Forelimb muscle (tissue), 1 donor: ENCODE data around the gene ZMYND11. TPM values are rescaled to one million over a fixed set of nuclear protein-coding genes. Genes with fewer than 3 reads are reported as not detected.

Source experiments
- DNase-seq: peaks from one replicate; pipeline ENCODE4 v3.0.0-alpha.2; 2013; ENCODE audit warnings: low read depth
- polyA plus RNA-seq: library from polyadenylated mRNA; unstranded; fragments of 120-200 nt; gene quantifications from one replicate; pipeline ENCODE4 v1.2.1, GENCODE V29; 2013; ENCODE audit not compliant: insufficient read length

Gene ZMYND11
- polyA plus RNA-seq, 1 donor, result 60.4 TPM

GRCh38 chr10:191703-192518 is 56.7 kb downstream of the ZMYND11 start:
- DNase-seq, result no peak

- DNase-seq, result no peak
Observed at GRCh38 chr10:194281-194680, 59.0 kb downstream of the ZMYND11 start.

DNA sequence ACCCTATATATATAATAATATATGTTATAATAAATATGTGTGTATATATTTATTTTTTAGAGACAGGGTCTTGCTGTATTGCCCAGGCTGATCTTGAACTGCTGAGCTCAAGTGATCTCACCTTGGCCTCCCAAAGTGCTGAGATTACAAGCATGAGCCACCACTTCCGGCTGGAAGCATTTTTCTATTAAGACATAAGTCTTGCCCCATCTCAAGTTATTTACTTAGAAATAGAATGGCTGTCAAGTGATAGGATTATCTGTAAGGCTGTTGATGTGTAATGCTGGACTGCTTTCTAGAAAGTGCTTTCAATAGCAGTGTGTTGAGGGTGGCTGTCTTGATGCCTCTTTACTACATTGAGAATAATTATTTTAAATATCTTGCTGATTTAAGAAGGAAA is 65.2 kb downstream of the ZMYND11 start:
- no peak for DNase-seq

DNA sequence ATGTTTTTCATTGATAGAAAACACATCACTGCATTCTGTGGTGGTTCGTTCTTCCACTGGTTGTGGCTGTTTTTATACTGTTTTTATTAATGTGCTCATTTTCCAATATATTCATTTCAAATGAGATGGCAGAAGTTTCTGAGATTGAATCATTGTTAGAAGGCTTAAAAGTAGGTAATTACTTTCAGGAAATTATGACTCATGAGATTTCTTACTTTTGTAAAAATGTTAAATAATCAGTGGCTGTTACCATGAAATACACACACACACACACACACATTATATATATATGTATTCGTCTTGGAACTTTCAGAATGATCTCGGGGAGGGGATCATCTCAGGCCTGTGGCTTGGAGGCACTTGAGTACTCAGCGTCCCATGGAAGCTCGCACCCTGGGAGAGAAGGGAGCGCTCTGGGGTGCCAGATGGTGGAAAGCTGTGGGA is 66.1 kb downstream of the ZMYND11 start:
- no peak for DNase-seq

GRCh38 chr10:208616-209015 is 73.4 kb downstream of the ZMYND11 start:
- no peak for DNase-seq

GRCh38 chr10:209357-209756 is 74.1 kb downstream of the ZMYND11 start:
- no peak for DNase-seq

GRCh38 chr10:210297-210696 is 75.0 kb downstream of the ZMYND11 start:
- no peak for DNase-seq

DNA sequence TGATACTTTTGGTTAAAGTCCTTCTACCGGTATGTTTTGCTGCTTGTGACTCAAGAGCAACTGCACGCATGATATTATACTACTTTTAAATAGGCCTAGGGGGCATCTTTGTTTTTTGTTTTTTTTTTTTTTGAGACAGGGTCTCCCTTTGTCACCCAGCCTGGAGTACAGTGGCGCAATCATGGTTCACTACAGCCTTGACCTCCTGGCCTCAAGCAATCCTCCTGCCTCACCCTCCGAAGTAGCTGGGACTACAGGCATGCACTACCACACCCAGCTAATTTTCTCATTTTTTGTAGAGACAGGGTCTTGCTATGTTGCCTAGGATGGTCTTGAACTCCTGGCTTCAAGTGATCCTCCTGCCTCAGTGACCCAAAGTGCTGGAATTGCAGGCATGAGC is 80.2 kb downstream of the ZMYND11 start:
- DNase-seq, result no peak

DNA sequence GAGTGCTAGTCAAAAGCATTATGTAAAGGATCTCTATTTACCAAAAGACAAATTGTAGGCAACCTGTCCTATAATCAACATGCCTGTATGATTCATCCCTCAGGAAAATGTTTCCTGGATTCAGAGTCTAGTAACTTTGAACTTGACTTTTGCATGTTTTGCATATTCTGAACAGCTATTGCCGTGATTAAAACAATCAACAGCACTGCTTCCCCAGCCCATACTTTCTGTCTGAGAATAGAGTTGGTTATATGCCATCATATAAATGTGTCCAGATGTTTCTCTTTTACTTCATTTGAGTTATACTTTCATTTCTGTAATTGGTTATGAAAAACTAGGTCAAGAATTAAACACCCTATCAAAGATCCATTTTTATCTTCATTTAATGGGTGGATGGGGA is 83.5 kb downstream of the ZMYND11 start:
- DNase-seq, result no peak

GRCh38 chr10:219731-220472 is 84.6 kb downstream of the ZMYND11 start:
- no peak for DNase-seq

DNA sequence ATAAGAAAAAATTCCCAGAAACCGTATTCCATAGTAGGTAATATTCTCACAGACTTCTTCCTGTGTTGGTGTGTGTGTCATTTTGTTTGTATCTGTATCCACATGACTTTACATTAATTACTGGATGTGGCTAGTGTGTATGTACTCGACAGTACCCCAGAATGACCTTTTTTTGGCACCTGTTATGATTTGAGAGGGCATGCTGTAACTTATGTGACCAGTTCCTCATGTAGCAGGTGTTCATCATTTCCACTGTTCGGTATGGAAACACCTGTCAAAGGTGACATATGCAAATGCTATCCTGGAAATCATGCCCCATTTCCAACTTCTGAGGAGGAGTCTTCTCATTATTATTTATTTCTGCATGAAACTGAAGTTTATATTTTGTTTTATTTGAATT is 89.3 kb downstream of the ZMYND11 start:
- no peak for DNase-seq

DNA sequence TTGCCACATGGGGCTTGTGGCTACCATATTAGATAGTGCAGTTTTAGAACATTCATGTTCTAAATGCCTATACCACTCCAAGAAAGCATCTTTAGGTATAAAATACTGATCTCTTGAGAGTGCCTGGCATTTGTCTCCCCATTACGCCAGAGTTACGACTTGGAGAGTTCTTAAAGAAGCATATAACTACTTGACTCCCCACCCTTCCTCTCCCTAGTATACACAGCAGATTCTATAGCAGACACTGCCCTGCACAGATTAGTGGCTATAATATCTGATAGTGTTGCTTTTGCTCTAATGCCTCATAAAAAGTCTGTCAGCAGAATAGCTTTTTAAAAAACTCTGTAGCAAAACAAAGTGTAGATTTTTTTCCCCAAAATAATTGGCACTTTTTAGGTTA is 90.8 kb downstream of the ZMYND11 start:
- DNase-seq, result no peak

- DNase-seq, result no peak
Observed at GRCh38 chr10:227014-227413, 91.8 kb downstream of the ZMYND11 start.

DNA sequence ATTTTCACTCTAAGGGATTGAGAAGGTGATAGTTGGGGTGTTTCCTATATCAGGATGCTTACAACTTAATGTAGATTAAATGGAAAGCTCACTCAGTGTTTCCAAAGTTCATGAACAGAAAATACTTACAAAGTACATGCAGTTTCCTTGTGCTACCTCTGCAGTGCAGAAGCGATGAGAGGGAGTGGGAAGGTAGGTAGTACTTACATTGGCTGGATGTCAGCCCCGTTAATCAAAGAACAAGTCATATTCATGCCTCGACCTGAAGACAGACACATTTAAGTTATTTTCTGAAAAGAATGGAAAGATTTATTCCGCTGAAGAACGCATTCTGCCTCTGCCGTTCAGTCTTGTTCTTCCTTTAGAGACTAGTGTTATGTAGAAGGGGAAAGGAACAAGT is 93.1 kb downstream of the ZMYND11 start:
- no peak for DNase-seq

DNA sequence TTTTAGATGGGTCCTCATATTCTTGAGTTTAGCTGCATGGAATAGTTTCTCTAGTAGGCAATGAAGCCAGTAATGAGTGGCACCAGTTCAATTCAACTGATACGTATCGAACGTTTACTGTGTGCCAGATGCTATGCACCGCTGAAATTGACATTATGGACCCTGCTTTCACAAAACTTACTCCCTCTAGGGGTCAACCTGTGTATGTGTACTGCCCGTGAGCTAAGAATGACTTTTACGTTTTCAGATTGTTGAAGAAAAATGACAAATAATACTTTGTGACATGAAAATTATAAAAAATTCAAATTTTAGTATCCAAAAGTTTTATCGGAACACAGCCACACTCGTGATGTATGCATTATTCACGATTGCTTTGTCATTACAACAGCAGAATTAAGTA is 95.5 kb downstream of the ZMYND11 start:
- DNase-seq, result no peak

DNA sequence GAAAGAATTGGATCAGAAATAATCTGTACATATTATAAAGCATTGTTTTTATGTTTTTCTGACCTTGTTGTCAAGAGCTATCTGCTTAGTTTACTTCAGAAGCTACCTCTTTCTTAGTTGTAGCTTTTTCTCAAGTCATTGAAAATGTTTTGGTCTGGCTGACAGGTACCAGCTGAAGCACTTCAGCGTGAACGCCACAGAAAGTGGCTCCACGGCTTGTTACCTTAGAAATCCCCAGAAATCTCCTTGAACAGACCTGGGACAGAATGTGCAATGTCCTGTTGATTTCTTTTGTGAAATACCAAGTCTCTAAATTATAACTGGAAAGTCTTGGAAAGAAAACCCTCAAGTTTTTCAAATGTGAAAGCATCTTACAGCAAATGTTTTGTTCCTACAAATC is 96.8 kb downstream of the ZMYND11 start:
- no peak for DNase-seq

DNA sequence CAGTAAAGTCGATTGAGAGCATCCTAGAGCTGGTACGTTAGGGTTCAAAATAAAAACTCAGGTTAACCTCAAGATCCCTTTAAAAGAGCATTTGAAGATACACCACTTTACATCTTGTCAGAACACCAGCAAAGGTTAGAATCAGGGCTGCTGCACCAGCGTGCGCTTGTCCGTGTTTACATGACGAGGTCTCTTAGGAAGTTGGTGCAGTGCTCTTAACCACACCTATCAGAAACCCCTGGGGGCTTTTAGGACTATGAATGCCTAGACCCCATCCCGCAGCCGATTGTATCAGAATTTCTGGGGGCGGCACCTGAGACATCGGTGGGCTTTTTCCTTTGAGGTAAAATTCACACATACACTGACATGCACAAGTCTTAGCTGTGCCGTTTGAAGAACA is 97.6 kb downstream of the ZMYND11 start:
- no peak for DNase-seq

- DNase-seq, result no peak
Observed at GRCh38 chr10:234708-235406, 99.6 kb downstream of the ZMYND11 start.

DNA sequence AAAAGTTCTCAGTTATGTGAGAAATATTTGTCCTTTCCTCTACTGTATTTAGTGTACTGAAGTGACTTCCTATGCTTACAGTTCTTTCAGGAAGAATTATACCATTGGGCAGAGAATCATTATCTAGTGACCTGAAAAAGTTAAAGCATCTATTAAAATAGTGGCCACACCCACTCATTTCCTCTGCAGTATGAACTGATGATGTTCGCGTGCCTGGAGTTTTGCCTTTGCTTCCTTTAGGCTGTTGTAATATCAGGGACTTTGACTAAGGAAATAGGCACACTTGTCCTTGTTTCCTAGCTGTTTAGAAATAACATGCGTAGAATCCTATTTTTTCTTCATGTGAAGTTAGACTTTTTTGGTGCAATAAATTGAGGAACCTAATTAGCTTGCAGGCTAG is 100.7 kb downstream of the ZMYND11 start:
- no peak for DNase-seq

DNA sequence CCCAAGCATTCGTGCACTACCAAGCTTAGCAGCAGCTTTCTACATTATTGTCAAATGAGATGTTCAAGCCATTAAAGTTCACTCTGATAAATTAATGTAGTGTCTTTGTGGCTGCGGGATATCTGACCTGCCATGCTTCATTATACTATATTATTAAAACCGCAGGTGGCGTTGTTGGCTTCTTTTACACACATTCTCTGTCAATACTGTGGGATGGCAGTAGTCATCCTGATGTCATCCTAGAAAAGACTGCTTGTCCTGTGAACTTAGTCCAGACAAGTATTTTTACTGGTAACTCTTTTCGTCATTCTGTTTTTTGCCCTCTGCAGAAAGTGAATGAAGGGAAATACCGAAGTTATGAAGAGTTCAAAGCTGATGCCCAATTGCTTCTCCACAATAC is 103.9 kb downstream of the ZMYND11 start:
- DNase-seq, result no peak

DNA sequence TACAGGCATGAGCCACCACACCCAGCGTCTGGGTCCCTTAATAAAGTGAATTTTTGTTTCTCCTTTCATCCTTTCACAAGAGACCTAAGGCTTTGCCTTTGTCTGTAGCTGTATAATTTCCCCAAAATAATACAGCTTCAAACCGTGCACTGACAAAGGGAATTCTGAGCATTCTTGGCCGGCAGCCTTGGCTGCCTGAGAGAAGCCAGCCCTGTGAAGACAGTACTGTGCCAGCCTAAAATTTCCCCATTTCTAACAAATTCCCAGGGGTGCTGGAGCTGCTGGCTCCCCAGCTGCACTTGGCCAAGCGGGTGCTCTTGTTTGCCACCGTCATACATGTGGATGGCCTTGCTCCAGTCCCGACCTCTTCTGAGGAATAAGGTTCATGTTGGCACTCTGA is 106.2 kb downstream of the ZMYND11 start:
- DNase-seq, result no peak

GRCh38 chr10:241966-242643 is 106.8 kb downstream of the ZMYND11 start:
- no peak for DNase-seq
